Esophagus muscularis mucosa (tissue), 4 donors: ENCODE results near the gene NTSR2.

ENCODE experiments used
- CTCF ChIP-seq, 3 experiments: fragments of 200-600 bp in 2 of 3; fragments of 450-650 bp in 1 of 3; sonication (generic) in 2 of 3; IDR thresholded peaks; one replicate each; pipeline ENCODE4 v1.5.1; 2017 to 2019; ENCODE audit warnings: antibody characterized with exemption in 3 of 3, mild to moderate bottlenecking in 2 of 3, moderate library complexity in 1 of 3
- EP300 ChIP-seq: sonication (generic); formaldehyde crosslinking; IDR thresholded peaks from one replicate; pipeline ENCODE4 v1.6.1; 2017; ENCODE audit warnings: antibody characterized with exemption
- POLR2A ChIP-seq: fragments of 450-650 bp; IDR thresholded peaks from one replicate; pipeline ENCODE4 v1.6.1; 2017; ENCODE audit warnings: antibody characterized with exemption, moderate library complexity, mild to moderate bottlenecking, low read depth
- POLR2AphosphoS5 ChIP-seq, 2 donors: sonication (generic); formaldehyde crosslinking; IDR thresholded peaks; one replicate each; pipeline ENCODE4 v1.6.1; 2017; ENCODE audit warnings: antibody characterized with exemption in 2 of 2

DNA sequence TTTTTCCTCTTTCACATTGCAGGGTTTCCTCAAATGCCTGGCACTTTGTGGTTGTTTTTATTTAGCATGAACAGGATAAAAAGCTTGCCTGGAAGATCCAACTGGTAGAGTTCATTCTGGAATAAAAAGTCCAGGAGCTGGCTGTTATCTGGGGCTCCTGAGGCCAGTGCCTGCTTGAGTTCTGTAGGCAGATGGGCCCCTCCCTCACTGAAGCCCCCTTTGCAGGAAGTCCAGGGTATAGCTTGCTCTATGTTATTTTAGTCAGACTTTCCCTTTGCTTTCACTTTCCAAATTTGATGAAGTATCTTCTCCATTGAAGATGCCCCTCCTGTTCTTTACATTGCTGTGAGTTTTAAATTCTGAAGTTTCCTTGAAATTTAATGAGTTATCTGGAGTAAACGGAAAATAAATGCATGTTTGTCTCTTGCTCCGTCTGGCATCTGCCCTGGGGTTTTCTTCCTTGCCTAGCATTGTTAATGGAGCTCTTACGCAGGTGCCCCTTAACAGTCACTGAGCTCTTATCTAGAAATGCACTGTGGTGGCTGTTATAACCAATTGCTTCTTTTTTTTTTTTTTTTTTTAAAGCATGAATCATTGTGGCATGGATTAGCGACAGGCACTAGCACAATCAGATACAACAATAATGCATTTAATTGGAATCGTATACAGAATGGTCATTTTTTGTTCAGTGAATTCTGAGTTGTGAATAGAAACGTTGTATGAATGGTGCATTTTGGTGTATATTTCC lies 49.4 kb upstream of the NTSR2 start:
- TF ChIP-seq CTCF (IDR thresholded peaks at IDR 0.05) (no peak), POLR2A (no peak), EP300 (no peak), POLR2AphosphoS5 (IDR thresholded peaks at IDR 0.05) (no peak)
